T47D (cell line): ENCODE measurements around the gene AGAP1.

Experiments
- DNase-seq, 2 experiments: peaks; one replicate each; pipeline versions ENCODE4 v3.0.0 to v3.0.0-alpha.2; 2011 to 2012; ENCODE audit warnings: low read depth in 1 of 2, low spot score in 1 of 2
- JUND ChIP-seq: IDR thresholded peaks from 2 replicates; pipeline ENCODE4 v1.6.1; 2012; ENCODE audit warnings: low read depth
- in situ Hi-C: cut with HindIII; loops from 2 replicates; pipeline ENCODE4 v1.10.0; 2016; ENCODE audit warnings: low sequenced_read_pairs, low pct_unique_long_range_greater_than_20kb

AGAP1 gene

DNA sequence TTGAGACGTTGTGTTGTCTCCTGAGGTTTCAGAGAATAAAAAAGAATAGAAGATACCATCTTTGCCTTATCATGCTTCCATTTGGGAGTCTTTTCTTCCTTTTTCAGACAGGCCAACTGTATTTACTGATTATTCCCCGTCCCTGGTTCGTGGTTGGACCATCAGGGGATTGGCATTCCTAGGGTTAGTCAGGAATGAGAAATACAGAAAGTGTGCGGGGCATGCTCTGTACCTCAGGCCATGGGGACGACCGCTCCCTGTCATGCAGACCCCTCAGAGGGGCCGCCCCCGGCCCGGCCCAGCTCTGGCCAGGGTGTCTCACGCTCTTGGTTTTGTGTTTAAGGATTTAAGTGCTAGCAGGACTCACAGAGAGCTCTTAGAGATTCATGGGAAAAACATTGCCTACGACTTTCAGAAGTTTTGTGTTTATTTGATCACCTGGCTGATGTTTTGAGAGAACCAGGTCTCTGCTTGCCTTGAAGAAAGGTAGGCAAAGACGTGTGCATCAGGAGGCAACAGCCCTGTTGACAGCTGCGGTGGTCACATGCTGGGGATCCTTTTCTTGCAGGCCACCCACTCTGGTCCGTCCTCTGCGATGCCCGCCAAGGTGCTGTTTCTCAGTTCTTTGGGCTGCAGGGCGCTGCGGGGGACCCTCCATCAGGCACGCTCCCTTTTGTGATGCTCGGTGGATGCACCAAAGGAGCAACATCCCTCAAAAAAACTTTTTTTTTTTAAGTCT, 317.8 kb downstream of the AGAP1 start:
- no peak for TF ChIP-seq JUND
- in situ Hi-C loops = no loop called here
- DNase-seq = no peak

DNA sequence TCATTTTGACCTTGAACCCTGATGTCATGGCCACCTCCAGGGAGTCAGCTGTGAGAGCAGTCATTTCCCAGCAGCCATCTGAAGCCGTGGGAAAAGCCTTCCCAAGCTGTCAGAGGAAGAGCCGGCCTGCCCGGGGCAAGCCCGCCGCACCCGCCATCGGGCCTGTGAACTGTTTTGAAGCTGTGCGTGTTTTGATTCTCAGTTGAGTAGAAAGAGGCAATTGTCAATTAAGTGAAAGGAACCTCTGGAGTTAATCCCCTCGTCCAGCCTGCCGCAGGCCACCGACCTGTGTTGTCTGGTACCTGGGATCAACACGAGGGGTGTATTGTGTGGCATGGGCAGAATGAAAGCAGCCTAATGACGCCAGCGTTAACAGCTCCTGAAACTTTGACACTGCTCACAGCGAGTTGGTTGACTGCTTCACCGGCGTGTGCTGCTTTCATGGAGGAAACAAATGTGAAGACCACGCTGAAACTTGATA, 318.4 kb downstream of the AGAP1 start:
- DNase-seq = no peak
- no peak for TF ChIP-seq JUND

DNA sequence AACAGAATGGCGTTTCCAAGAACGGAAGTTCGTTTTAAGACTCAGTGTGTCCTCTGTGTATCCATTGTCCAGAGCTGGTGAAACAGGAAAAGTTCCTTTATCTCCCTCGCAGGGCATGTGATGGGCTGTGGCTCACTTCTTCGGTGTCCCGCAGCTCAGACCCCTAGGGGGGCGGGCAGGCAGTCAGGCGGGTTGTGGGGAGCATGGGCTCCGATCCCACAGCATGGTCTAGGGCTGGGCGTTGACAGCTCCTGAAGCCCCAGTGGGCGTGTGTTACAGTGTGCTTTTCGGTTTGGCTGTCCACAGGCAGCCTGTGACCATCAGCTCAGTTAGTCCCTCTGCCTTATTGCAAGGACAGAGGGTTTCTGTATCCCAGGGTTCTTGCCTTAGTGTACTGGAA, 319.6 kb downstream of the AGAP1 start:
- no peak for TF ChIP-seq JUND
- in situ Hi-C loops = no loop called here
- no peak for DNase-seq

More for the DNA sequence above, 318.4 kb downstream of the AGAP1 start:
- in situ Hi-C loops = no loop called here

DNA sequence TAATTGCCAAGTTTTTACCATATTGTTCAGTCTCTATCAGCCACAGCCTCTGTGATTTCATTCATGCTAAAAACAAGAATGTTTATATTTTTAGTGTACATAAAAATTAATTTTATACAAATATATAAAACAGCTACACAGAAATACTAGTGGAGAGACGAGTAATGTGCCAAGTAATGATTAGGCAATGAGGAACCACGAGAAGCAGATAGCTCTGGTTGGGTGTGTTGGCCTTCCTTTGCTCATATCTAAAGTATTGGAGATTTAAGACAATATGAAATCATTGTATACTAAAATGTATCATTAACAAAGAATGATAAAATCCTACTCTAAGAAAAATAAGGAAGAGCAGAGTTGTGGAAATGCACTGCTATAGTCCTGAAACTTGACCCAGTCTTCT, 326.7 kb downstream of the AGAP1 start:
- no peak for DNase-seq
- TF ChIP-seq JUND = no peak
- in situ Hi-C loops = no loop called here

DNA sequence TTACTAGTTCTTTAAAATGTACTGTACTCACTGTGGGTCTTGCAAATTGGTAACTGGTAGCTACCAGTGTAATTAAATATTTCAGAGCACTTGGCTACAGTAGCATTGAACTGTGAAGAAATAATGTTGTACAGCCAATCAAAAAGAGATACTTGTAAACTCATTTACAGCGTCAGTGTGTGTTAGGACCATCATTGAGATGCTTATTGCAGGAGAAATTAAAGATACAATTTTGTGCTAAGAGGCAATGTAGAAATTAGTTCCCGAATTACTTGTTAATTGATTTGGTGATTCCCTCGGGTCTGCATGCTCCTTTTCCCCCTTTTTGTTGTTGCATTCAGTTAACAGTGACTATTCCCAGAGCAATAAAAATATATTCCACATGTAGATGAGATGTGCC, 330.5 kb downstream of the AGAP1 start:
- no peak for DNase-seq
- in situ Hi-C loops = no loop called here
- no peak for TF ChIP-seq JUND

DNA sequence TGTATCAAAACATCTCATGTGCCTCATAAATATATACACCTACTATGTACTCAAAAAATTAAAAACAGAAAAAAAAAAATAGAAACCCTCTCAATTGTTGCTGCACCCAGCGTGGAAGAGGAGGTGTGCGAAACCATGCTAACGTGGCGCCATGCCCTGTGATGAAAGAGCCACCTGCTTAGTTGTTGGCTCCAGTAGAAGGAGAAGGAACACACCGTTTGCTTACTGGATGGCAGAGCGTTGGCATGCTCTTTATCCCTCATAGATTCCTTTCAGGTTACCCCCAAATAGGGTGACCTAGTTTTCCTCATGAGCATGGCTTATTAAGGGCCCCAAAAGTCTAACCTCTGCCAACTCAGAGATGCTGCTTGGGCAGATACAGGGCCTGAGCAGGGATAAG, 332.1 kb downstream of the AGAP1 start:
- TF ChIP-seq JUND = no peak
- DNase-seq = no peak
- in situ Hi-C loops = no loop called here

DNA sequence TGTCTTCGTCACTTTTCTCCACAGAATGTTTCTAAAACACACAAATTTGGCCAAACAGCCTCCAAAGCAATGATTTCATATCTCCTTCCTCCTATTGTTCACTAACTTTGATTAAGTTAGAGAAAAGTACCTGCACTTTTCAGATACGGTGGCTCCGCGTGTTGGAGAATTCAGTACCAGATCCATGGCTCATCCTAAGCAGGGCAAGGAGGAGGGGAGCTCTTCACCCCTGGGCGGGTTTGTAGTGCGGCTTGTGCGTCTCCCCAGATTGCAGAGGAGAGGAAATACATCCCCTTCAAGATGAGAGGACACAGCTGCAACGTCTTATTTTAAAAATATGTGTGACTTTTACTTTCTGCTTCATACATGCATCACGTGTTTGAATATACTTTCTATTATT, 333.0 kb downstream of the AGAP1 start:
- in situ Hi-C loops = no loop called here
- DNase-seq = no peak
- TF ChIP-seq JUND = no peak

DNA sequence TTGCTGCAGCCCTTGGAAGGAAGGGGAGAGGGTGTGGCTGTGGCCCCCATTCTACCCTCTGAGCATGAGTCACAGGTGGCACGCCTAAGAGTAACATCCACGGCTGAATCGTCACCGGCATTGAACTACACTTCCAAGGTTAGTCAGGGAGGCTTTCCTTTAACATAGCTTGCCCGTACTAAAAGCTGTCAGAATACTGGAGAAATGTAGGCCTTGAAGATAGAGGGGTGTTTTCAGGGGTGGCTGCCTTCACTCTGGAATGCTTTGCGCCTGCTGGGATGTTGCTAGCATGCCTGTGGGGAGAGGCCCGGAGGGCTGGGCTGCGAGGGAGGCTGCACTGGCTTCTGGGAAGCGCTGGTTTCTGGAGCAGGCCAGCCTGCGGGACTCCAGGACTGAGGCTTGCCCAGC, 333.7 kb downstream of the AGAP1 start:
- no peak for DNase-seq
- TF ChIP-seq JUND = no peak
- in situ Hi-C loops = no loop called here

DNA sequence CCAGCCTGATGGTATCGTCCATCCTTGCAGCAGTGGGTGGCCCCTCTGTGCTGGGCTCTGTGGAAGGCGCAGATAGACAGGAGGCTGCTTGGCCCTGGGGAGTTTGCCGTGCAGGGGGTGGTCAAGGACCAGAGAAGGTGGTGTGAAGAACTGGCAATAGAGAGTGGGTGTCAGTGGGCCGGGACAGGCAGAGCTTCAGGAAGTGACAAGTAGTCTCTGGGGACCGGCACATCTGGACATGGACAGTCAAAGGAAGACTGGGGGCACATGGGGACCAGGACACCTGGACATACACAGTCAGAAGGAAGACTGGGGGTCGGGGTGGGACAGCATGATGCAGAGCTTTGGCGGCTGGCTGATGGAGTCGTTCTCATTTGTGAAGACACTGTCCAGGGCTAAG, 335.9 kb downstream of the AGAP1 start:
- in situ Hi-C loops = no loop called here
- no peak for DNase-seq
- TF ChIP-seq JUND = no peak

DNA sequence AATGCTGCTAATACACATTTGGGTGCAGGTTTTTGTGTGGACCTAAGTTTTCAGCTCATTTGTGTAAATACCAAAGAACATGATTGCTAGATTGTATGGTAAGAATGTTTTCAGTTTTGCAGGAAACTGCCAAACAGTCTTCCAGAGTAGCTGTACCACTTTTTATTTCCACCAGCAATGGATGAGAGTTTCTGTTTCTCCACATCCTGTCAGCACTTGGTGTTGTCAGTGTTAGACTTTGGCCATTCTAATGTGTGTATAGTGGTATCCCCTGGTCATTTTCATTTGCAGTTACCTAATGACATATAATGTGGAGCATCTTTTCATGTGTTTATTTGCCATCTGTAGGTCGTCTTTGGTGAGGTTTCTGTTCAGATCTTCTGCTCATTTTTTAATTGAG, 337.9 kb downstream of the AGAP1 start:
- TF ChIP-seq JUND = no peak
- in situ Hi-C loops = no loop called here
- DNase-seq = no peak

DNA sequence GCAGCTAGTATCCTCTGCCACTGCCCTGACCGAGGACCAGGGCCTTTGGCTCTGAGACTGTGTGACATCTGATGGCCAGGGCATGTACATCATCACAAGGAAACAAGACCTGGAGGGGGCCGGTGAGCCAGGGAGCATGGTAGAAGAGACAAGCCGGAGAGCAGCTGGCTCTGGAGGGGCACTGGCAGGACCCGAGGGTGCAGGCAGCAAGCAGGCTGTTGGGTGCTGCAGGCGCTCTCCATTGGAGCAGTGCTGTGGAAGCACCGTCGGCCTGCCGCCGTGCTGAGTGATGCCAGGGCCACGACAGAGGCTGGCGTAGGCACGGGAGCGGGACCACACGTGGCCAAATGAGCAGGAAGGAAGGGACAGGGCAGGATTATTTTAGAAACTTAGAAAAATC, 339.1 kb downstream of the AGAP1 start:
- no peak for DNase-seq
- in situ Hi-C loops = no loop called here
- no peak for TF ChIP-seq JUND

DNA sequence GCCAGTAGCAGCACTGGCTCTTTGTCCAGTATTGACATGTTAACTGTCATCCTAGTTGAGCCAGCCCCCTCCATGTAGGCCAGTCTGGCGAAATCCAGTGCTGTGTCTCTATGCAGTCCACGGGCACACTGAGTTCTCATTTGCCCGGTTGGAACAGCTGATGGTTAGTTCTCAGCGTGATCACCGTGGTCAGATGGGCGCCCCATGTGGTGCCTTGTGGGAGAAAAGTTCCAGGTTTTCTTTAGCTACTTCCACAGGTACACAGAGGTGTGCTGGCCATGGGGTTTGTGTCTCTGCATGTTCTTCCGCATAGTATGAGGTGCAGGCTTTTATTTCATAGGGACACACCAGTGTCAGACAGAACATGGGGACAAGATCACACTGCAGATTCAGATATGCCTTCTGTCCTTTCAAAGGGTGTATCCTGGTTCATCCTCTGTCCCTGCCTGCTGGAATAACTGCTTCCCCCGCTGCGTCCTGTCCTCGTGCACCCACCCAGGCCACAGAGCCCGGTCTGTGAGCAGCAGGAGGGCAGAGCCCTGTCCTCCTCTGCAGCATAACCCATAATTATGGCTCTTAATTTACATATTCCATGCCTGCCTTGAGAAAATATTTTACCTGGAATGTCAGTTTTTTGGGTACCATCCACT, 340.3 kb downstream of the AGAP1 start:
- no peak for TF ChIP-seq JUND
- peak in 1 of 2 experiments; percentile 4 for DNase-seq
- in situ Hi-C loops = no loop called here

DNA sequence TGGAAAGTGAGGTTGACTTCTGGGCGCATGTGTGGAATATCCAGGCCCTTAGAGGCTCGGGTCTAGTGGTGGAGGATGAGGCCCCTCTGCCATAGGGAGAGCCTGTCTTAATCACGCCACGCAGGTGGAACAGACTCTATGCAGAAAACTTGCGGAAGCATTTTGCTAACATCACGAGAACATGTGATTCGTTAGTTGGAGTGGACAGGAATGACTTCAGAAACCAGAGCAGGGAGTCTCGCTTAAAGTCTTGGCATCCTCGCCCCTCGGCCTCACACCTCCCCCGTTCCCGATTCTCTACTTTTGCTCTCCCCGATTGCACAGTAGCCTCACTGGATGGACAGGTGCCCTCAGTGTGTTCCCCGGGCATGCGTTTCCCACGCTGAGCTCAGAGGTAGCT, 340.9 kb downstream of the AGAP1 start:
- DNase-seq = no peak
- in situ Hi-C loops = no loop called here
- no peak for TF ChIP-seq JUND

DNA sequence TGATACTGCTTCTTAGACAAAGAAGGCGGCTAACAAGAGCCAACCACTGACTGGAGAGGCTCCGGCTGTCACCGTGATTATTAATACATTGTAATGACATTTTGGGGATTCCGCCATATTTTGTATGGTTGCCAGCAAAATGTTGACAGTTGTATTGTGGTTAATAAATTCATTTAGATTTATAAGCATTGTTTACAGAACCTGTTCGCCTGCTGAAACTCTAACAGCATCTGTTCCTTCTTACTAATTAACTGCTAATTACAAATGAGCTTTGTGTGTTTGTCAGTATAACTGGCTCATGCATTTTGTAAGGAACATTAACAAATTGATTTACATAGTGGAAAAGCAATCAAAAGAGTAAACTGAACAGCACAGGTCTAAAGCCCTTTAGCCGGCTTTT, 342.0 kb downstream of the AGAP1 start:
- TF ChIP-seq JUND = no peak
- DNase-seq = no peak
- in situ Hi-C loops = no loop called here
